ENCODE results near the gene CXCR6. TPM values are rescaled to one million over a fixed set of nuclear protein-coding genes. Genes with fewer than 3 reads are reported as not detected.

CXCR6 gene
- total RNA-seq, 4 donors from 2014 or later, result 0.38 to 2.4 (median 1.0) TPM

- no peak for TF ChIP-seq CTCF (IDR thresholded peaks at IDR 0.05; ENCODE audit: low read depth)
Observed at GRCh38 chr3:45964139-45964538, 20.9 kb downstream of the CXCR6 start.

GRCh38 chr3:45965253-45965652 is 22.0 kb downstream of the CXCR6 start:
- TF ChIP-seq CTCF (IDR thresholded peaks at IDR 0.05; ENCODE audit: low read depth), result no peak

GRCh38 chr3:45965653-45966052 is 22.4 kb downstream of the CXCR6 start:
- no peak for TF ChIP-seq CTCF (IDR thresholded peaks at IDR 0.05; ENCODE audit: low read depth)

- no peak for TF ChIP-seq CTCF (IDR thresholded peaks at IDR 0.05; ENCODE audit: low read depth)
Observed at GRCh38 chr3:45966371-45966791, 23.1 kb downstream of the CXCR6 start.

GRCh38 chr3:45966950-45967640 is 23.8 kb downstream of the CXCR6 start:
- no peak for TF ChIP-seq CTCF (IDR thresholded peaks at IDR 0.05; ENCODE audit: low read depth)

GRCh38 chr3:45967724-45968123 is 24.5 kb downstream of the CXCR6 start:
- no peak for TF ChIP-seq CTCF (IDR thresholded peaks at IDR 0.05; ENCODE audit: low read depth)

- TF ChIP-seq CTCF (IDR thresholded peaks at IDR 0.05; ENCODE audit: low read depth), result no peak
Observed at GRCh38 chr3:45968149-45968548, 24.9 kb downstream of the CXCR6 start.
